H1 (cell line): ENCODE data around the gene DHRS7C. TPM values are rescaled to one million over a fixed set of nuclear protein-coding genes. Genes with fewer than 3 reads are reported as not detected.

Experiments used
- CTCF ChIA-PET: fragments of 300-600 bp; sonication (Branson Sonifier 250); formaldehyde crosslinking; loops from one replicate; lab custom pipeline; 2021; ENCODE audit not compliant: partially characterized antibody; lab: Charles Lee
- POLR2A ChIA-PET: fragments of 300-600 bp; sonication (Branson Sonifier 250); formaldehyde crosslinking; loops from one replicate; lab custom pipeline; 2021; ENCODE audit warnings: inconsistent platforms; ENCODE audit not compliant: partially characterized antibody; lab: Charles Lee
- DNase-seq, 2 experiments: peaks; one replicate each; pipeline versions ENCODE4 v3.0.0 to v3.0.0-alpha.2; 2010 to 2022; ENCODE audit warnings: low spot score in 2 of 2, low read depth in 1 of 2, mixed read lengths in 1 of 2
- FAIRE-seq: peaks from 2 replicates; lab custom pipeline; 2011; peaks lifted over from hg19 to GRCh38; lab: Jason Lieb, UNC
- H2AFZ ChIP-seq: 2 replicates; pipeline ENCODE4 v1.8.1; 2012; ENCODE audit warnings: low read length, inconsistent platforms
- H2AK5ac ChIP-seq: 2 replicates; pipeline ENCODE4 v1.6.1; 2013; ENCODE audit warnings: low read depth, low read length
- H2BK120ac ChIP-seq: replicated peaks from 2 replicates; pipeline ENCODE3; 2013; ENCODE audit warnings: low read depth, low read length, inconsistent platforms
- H2BK12ac ChIP-seq: 2 replicates; pipeline ENCODE4 v1.6.1; 2013; ENCODE audit warnings: low read depth, low read length
- H2BK15ac ChIP-seq: 2 replicates; pipeline ENCODE4 v1.6.1; 2013; ENCODE audit warnings: low read length
- H2BK20ac ChIP-seq: 2 replicates; pipeline ENCODE4 v1.6.1; 2013; ENCODE audit warnings: low read length
- H2BK5ac ChIP-seq: 2 replicates; pipeline ENCODE4 v1.6.1; 2013; ENCODE audit warnings: low read depth, low read length
- H3K14ac ChIP-seq: 2 replicates; pipeline ENCODE4 v1.6.1; 2013; ENCODE audit warnings: inconsistent platforms; ENCODE audit not compliant: insufficient read length
- H3K18ac ChIP-seq: 2 replicates; pipeline ENCODE4 v1.6.1; 2013; ENCODE audit warnings: low read length; ENCODE audit errors: extremely low read depth
- H3K23ac ChIP-seq: 2 replicates; pipeline ENCODE4 v1.6.1; 2013; ENCODE audit warnings: inconsistent platforms; ENCODE audit not compliant: insufficient read length
- H3K23me2 ChIP-seq: 2 replicates; pipeline ENCODE4 v1.6.1; 2013; ENCODE audit warnings: low read depth, low read length
- H3K27ac ChIP-seq: 2 replicates; pipeline ENCODE4 v1.6.1; 2011; ENCODE audit warnings: low read depth, low read length, inconsistent platforms
- H3K27me3 ChIP-seq, 4 experiments: replicated peaks in 1 of 4; 1 replicate in 1 of 4; 2 replicates in 3 of 4; pipeline versions ENCODE4 v1.6.1 to v1.8.1; 2011 to 2013; ENCODE audit warnings: low read length in 3 of 4, mild to moderate bottlenecking in 3 of 4, inconsistent platforms in 2 of 4, mixed read lengths in 2 of 4, moderate library complexity in 1 of 4; ENCODE audit not compliant: control insufficient read depth in 3 of 4, insufficient read depth in 3 of 4; ENCODE audit errors: extremely low read depth in 1 of 4
- H3K36me3 ChIP-seq, 4 experiments: 2 replicates each; pipeline versions ENCODE4 v1.6.1 to v1.8.1; 2011 to 2013; ENCODE audit warnings: mild to moderate bottlenecking in 4 of 4, low read length in 3 of 4, moderate library complexity in 2 of 4, control low read depth in 1 of 4, inconsistent platforms in 1 of 4; ENCODE audit not compliant: insufficient read depth in 4 of 4, control insufficient read depth in 2 of 4
- H3K4ac ChIP-seq: replicated peaks from 2 replicates; pipeline ENCODE3; 2013; ENCODE audit warnings: low read length, low read depth, mixed read lengths, inconsistent platforms; ENCODE audit not compliant: insufficient read length
- H3K4me1 ChIP-seq, 4 experiments: replicated peaks in 1 of 4; 1 replicate in 1 of 4; 2 replicates in 3 of 4; pipeline versions ENCODE4 v1.6.1 to v1.8.1; 2011 to 2013; ENCODE audit warnings: low read length in 3 of 4, inconsistent platforms in 2 of 4, mixed read lengths in 1 of 4; ENCODE audit not compliant: insufficient read depth in 4 of 4, control insufficient read depth in 3 of 4
- H3K4me2 ChIP-seq, 2 experiments: 2 replicates each; pipeline versions ENCODE4 v1.6.1 to v1.8.1; 2011 to 2013; ENCODE audit warnings: low read depth in 2 of 2, low read length in 2 of 2, control low read depth in 1 of 2, inconsistent platforms in 1 of 2, mild to moderate bottlenecking in 1 of 2; ENCODE audit not compliant: insufficient read depth in 1 of 2
- H3K4me3 ChIP-seq, 4 experiments: fragments of 200-600, 300-600 bp in 1 of 4; sonication (generic), shearing (Covaris generic), sonication (Bioruptor Twin) in 1 of 4; 2 replicates each; pipeline versions ENCODE4 v1.5.1 to v1.8.1; 2011 to 2016; ENCODE audit warnings: low read length in 4 of 4, low read depth in 3 of 4, control low read depth in 2 of 4, inconsistent platforms in 2 of 4, mild to moderate bottlenecking in 2 of 4, mixed read lengths in 1 of 4, moderate library complexity in 1 of 4; ENCODE audit not compliant: insufficient read depth in 2 of 4; ENCODE audit errors: extremely low read depth in 1 of 4
- H3K56ac ChIP-seq: replicated peaks from 2 replicates; pipeline ENCODE3; 2013; ENCODE audit warnings: low read depth, mild to moderate bottlenecking, mixed read lengths, low read length, inconsistent platforms; ENCODE audit not compliant: insufficient read length
- H3K79me1 ChIP-seq: 2 replicates; pipeline ENCODE4 v1.6.1; 2013; ENCODE audit warnings: low read depth, low read length, control low read depth
- H3K79me2 ChIP-seq, 2 experiments: 2 replicates each; pipeline versions ENCODE4 v1.6.1 to v1.8.1; 2012 to 2013; ENCODE audit warnings: low read length in 2 of 2, mild to moderate bottlenecking in 2 of 2, inconsistent platforms in 1 of 2; ENCODE audit not compliant: insufficient read depth in 2 of 2, control insufficient read depth in 1 of 2
- H3K9ac ChIP-seq, 4 experiments: replicated peaks in 1 of 4; 1 replicate in 1 of 4; 2 replicates in 3 of 4; pipeline versions ENCODE4 v1.6.1 to v1.8.1; 2011 to 2013; ENCODE audit warnings: low read depth in 3 of 4, low read length in 3 of 4, control low read depth in 2 of 4, mild to moderate bottlenecking in 2 of 4, moderate library complexity in 2 of 4, inconsistent platforms in 1 of 4; ENCODE audit errors: extremely low read depth in 1 of 4
- H3K9me3 ChIP-seq, 2 experiments: 2 replicates each; pipeline versions ENCODE4 v1.6.1 to v1.8.1; 2012 to 2013; ENCODE audit warnings: mild to moderate bottlenecking in 2 of 2, moderate library complexity in 2 of 2, control low read depth in 1 of 2, inconsistent platforms in 1 of 2, low read depth in 1 of 2, low read length in 1 of 2, mixed read lengths in 1 of 2; ENCODE audit not compliant: insufficient read depth in 2 of 2
- H4K20me1 ChIP-seq, 2 experiments: replicated peaks in 1 of 2; 2 replicates each; pipeline versions ENCODE3 to v1.8.1; 2011 to 2013; ENCODE audit warnings: inconsistent platforms in 2 of 2, low read length in 2 of 2, mild to moderate bottlenecking in 1 of 2; ENCODE audit not compliant: insufficient read depth in 2 of 2, control insufficient read depth in 1 of 2
- H4K5ac ChIP-seq: 2 replicates; pipeline ENCODE4 v1.6.1; 2013; ENCODE audit warnings: low read length, low read depth, mixed read lengths, inconsistent platforms; ENCODE audit not compliant: insufficient read length
- H4K8ac ChIP-seq: 2 replicates; pipeline ENCODE4 v1.8.0; 2013; ENCODE audit warnings: mild to moderate bottlenecking, moderate library complexity, low read length, inconsistent platforms; ENCODE audit not compliant: insufficient read depth; ENCODE audit errors: extremely low read depth
- H4K91ac ChIP-seq: replicated peaks from 2 replicates; pipeline ENCODE3; 2013; ENCODE audit warnings: low read length, mixed read lengths, inconsistent platforms; ENCODE audit not compliant: insufficient read length
- CBX8 ChIP-seq: fragments of 300-800, 300-1000 bp; sonication (generic); IDR thresholded peaks from 2 replicates; pipeline ENCODE4 v1.7.1; 2016; ENCODE audit warnings: low read depth, low read length, borderline replicate concordance
- CTBP2 ChIP-seq: IDR thresholded peaks from 2 replicates; pipeline ENCODE4 v1.7.0; 2011; ENCODE audit warnings: borderline replicate concordance, mild to moderate bottlenecking, moderate library complexity, mixed read lengths, low read length; ENCODE audit not compliant: insufficient read depth, insufficient read length
- HDAC6 ChIP-seq: IDR thresholded peaks from one replicate; pipeline ENCODE4 v1.7.1; 2012; ENCODE audit warnings: low read depth, mild to moderate bottlenecking, inconsistent platforms, low read length, moderate library complexity
- POLR2A ChIP-seq, 2 experiments: IDR thresholded peaks; 1 replicate in 1 of 2; 2 replicates in 1 of 2; pipeline ENCODE4 v1.6.1; 2011; ENCODE audit warnings: low read depth in 2 of 2, low read length in 2 of 2, mild to moderate bottlenecking in 2 of 2; ENCODE audit errors: control extremely low read depth in 1 of 2
- RFX5 ChIP-seq: IDR thresholded peaks from 2 replicates; pipeline ENCODE4 v1.6.1; 2011; ENCODE audit warnings: low read depth, low read length, improper control_type of control experiment, borderline replicate concordance
- SIRT6 ChIP-seq: IDR thresholded peaks from one replicate; pipeline ENCODE4 v1.7.1; 2012; ENCODE audit warnings: low read length, inconsistent platforms
- SP1 ChIP-seq: IDR thresholded peaks from 2 replicates; pipeline ENCODE4 v1.6.1; 2011; ENCODE audit warnings: low read depth, low read length
- SP2 ChIP-seq: IDR thresholded peaks from 2 replicates; pipeline ENCODE4 v1.6.1; 2012; ENCODE audit warnings: mild to moderate bottlenecking, low read length, inconsistent platforms
- SRF ChIP-seq: IDR thresholded peaks from 2 replicates; pipeline ENCODE4 v1.6.1; 2011; ENCODE audit warnings: mild to moderate bottlenecking, low read depth, low read length, moderate library complexity
- TEAD4 ChIP-seq: IDR thresholded peaks from 2 replicates; pipeline ENCODE4 v1.6.1; 2012; ENCODE audit warnings: low read depth, low read length, inconsistent platforms, mixed read lengths
- ZNF274 ChIP-seq: IDR thresholded peaks from 2 replicates; pipeline ENCODE4 v1.7.0; 2012; ENCODE audit warnings: low read length, borderline replicate concordance; ENCODE audit errors: extremely low read depth
- WGBS, 2 experiments: shearing (Covaris generic) in 1 of 2; methylation state at CpG; one replicate each; pipeline versions ENCODE4 v1.1.6 to v1.1.7; 2013 to 2015; ENCODE audit warnings: low lambda C conversion rate in 2 of 2, mixed read lengths in 2 of 2, inconsistent platforms in 1 of 2, low coverage in 1 of 2, missing lambda C conversion rate in 1 of 2; ENCODE audit not compliant: insufficient replicate concordance in 2 of 2, insufficient coverage in 1 of 2, insufficient read length in 1 of 2; ENCODE audit errors: extremely low coverage in 1 of 2, missing lambda C conversion rate in 1 of 2; 5-methylcytosine and 5-hydroxymethylcytosine counted together
- polyA plus RNA-seq, 7 experiments: library from polyadenylated mRNA; depleted of rRNA in 3 of 7; stranded (reverse) in 5 of 7; unstranded in 2 of 7; fragments of >200 nt in 5 of 7; fragments of 200-250 nt in 2 of 7; gene quantifications; 1 replicate in 5 of 7; 2 replicates in 1 of 7; 4 replicates in 1 of 7; pipeline versions ENCODE4 v1.2.1 to v1.2.3, GENCODE V29; 2011 to 2013; ENCODE audit warnings: missing spikeins in 2 of 7, mixed read lengths in 2 of 7
- total RNA-seq: library from RNA; stranded (reverse); fragmentation: NEBNext Ultra II Directional; extraction: Animal tissue kit (Norgen Biotek cat#: 25700); gene quantifications from 2 replicates; pipeline ENCODE4 v1.2.1, GENCODE V29; 2021

The DHRS7C gene
- total and polyA plus RNA-seq, 2 of the 8 experiments (the other 6 are each of a cell fraction or from before 2014, with no cell fraction given) = not detected

DNA sequence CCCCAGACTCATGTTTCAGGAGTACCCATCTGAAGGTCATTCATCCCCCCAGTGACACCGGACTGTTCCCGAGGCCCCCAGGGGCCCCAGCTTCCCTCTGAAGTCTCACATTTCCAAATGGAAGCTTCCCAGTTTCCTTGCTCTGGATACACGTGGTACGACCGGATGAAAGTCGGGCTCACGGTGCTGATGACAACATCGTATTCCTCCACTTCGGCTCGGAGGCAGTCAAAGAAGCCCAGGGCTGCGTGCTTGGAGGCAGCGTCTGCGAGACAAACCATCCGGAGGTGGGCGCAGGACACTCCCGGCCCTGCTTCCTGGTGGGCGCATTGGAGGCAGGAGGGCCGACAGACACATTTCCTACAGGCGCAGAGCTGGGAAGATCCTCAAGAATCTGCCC is 18.7 kb downstream of the DHRS7C start:
- Histone ChIP-seq H2AFZ (no peak overlapping the region), H3K18ac (no peak overlapping the region), H3K14ac (no peak overlapping the region), H3K27ac (no peak overlapping the region), H2BK12ac (no peak overlapping the region), H3K4me1 (no peaks in the 10 kb centered on the region; a peak in 1 of 7 replicates), H4K91ac (no peak overlapping the region), H3K27me3 (no peaks in the 10 kb centered on the region), H3K23ac (no peak overlapping the region), H3K9ac (no peak overlapping the region), H3K4me3 (no peak overlapping the region), H3K4me2 (no peak overlapping the region), H2BK5ac (no peak overlapping the region), H3K9me3 (no peaks in the 10 kb centered on the region), H2AK5ac (no peak overlapping the region), H4K20me1 (no peaks in the 10 kb centered on the region), H4K8ac (no peak overlapping the region), H3K4ac (no peak overlapping the region), H2BK120ac (no peak overlapping the region), H3K36me3 (no peaks in the 10 kb centered on the region), H2BK20ac (no peak overlapping the region), H3K79me2 (no peaks in the 10 kb centered on the region), H2BK15ac (no peak overlapping the region), H3K23me2 (no peaks in the 10 kb centered on the region), H3K79me1 (no peaks in the 10 kb centered on the region), H4K5ac (no peak overlapping the region), H3K56ac (no peak overlapping the region)
- WGBS, 2 experiments = 95% methylated on average over 17 of the region's 19 CpGs; no CpG with 5 or more reads in 1 of the 2 experiments
- FAIRE-seq = no peak
- ChIA-PET CTCF (interaction anchor here (1.6 kb wide), 1 partner anchor 17 kb away, joined by 4 read pairs; no protein-coding TSS in a partner anchor), POLR2A (no interaction called here)
- no peak for DNase-seq
- TF ChIP-seq CBX8 (no peak), CTBP2 (no peak), SIRT6 (no peak), SRF (no peak), HDAC6 (no peak), SP2 (no peak), POLR2A (IDR thresholded peaks at IDR 0.05; ENCODE audit: control extremely low read depth in 1 of 2, low read depth in 2 of 2, low read length in 2 of 2) (no peak), RFX5 (no peak), SP1 (no peak), TEAD4 (no peak), ZNF274 (no peak)
